Heart right ventricle (tissue), 16 donors: ENCODE data around the gene TDRKH. TPM values are rescaled to one million over a fixed set of nuclear protein-coding genes. Genes with fewer than 3 reads are reported as not detected.

Experiments
- ATAC-seq, 8 donors: fragments of 200-7000 bp; cut with Tn5 transposase; one replicate each; pipeline ENCODE4 v1.9.1; 2020; ENCODE audit warnings: mild to moderate bottlenecking in 8 of 8, moderate library complexity in 8 of 8, moderate number of reproducible peaks in 1 of 8
- DNase-seq, 2 donors: peaks; one replicate each; pipeline ENCODE4 v3.0.0-alpha.2; 2020
- H3K27ac ChIP-seq, 10 donors: fragments of 200-600 bp; sonication (generic) in 2 of 10; one replicate each; pipeline versions ENCODE4 v1.5.0 to v1.8.0; 2020 to 2022; ENCODE audit warnings: mild to moderate bottlenecking in 3 of 10
- H3K27me3 ChIP-seq, 7 donors: fragments of 200-600 bp; one replicate each; pipeline ENCODE4 v1.8.0; 2021 to 2022; ENCODE audit warnings: mild to moderate bottlenecking in 2 of 7
- H3K36me3 ChIP-seq, 9 donors: fragments of 200-600 bp; sonication (generic) in 1 of 9; one replicate each; pipeline versions ENCODE4 v1.5.0 to v1.8.0; 2020 to 2022; ENCODE audit warnings: mild to moderate bottlenecking in 2 of 9
- H3K4me1 ChIP-seq, 9 donors: fragments of 200-600 bp; sonication (generic) in 1 of 9; one replicate each; pipeline versions ENCODE4 v1.5.0 to v1.8.0; 2020 to 2022; ENCODE audit warnings: mild to moderate bottlenecking in 4 of 9
- H3K4me3 ChIP-seq, 10 donors: fragments of 200-600 bp; sonication (generic) in 2 of 10; one replicate each; pipeline versions ENCODE4 v1.5.0 to v1.8.0; 2020 to 2022; ENCODE audit warnings: mild to moderate bottlenecking in 7 of 10, moderate library complexity in 2 of 10
- H3K9me3 ChIP-seq, 11 donors: fragments of 200-600 bp in 10 of 11; sonication (generic) in 2 of 11; one replicate each; pipeline versions ENCODE4 v1.5.0 to v1.8.0; 2013 to 2022; ENCODE audit warnings: mild to moderate bottlenecking in 2 of 11, control low read depth in 1 of 11, moderate library complexity in 1 of 11
- CTCF ChIP-seq, 9 donors: fragments of 200-600 bp; sonication (generic) in 2 of 9; IDR thresholded peaks; one replicate each; pipeline versions ENCODE4 v1.5.0 to v1.8.0; 2021 to 2022; ENCODE audit warnings: antibody characterized with exemption in 9 of 9, mild to moderate bottlenecking in 5 of 9, moderate library complexity in 1 of 9
- WGBS, 2 donors: extraction: QIAGEN DNeasy Blood & Tissue Kit; methylation state at CpG; one replicate each; pipeline ENCODE4 v1.1.7; 2013; ENCODE audit warnings: inconsistent platforms in 1 of 2; 5-methylcytosine and 5-hydroxymethylcytosine counted together
- intact Hi-C, 10 donors: fragments of 100-400 bp; cut with DNase I; formaldehyde crosslinking; loops; one replicate each; pipeline versions ENCODE4 v1.11.1 to v1.14.2; 2022
- polyA plus RNA-seq, 2 donors: library from polyadenylated mRNA; stranded (reverse); fragments of 200-250 nt; gene quantifications; one replicate each; pipeline ENCODE4 v1.2.3, GENCODE V29; 2013
- total RNA-seq, 10 donors: library from RNA; stranded (reverse); fragmentation: NEBNext Ultra II Directional in 3 of 10; extraction: Animal tissue kit (Norgen Biotek cat#: 25700) in 3 of 10; gene quantifications; one replicate each; pipeline versions ENCODE4 v1.2.1 to v1.2.4, GENCODE V29; 2021 to 2023
- donor health status: Arrhythmogenic right ventricular cardiomyopathy.
- donor health status: ischemic (EF 13 %, LVEDD 7.1; RV severe dilation, severe dysfunction).
- donor health status: healthy with polysubstance abuse.
- donor health status: DM: no; HTN: yes; CAD: no.
- donor health status: DM: no; HTN: no; CAD: no.
- donor health status: ischemic (EF 25% LVEDD 6.9; RV normal size, moderate dysfunction).
- donor health status: ischemic (EF 25% LVEDD 5.7; RV mildly dilated, moderate dysfunction).
- donor health status: healthy.
- donor health status: DM: yes; HTN: yes; CAD: no.
- donor health status: Ischemic cardiomyopathy.
- donor health status: ischemic (EF 35%, LVEDD 5.7; RV mildly dilated, moderate dysfunction).
- donor health status: nonischemic (EF 11% LVEDD 7.7; RV severe dilation, severe dysfunction).
- donor health status: DM: yes; HTN: yes; CAD: no.
- donor health status: PGD.
- donor health status: ischemic (EF 29% LVEDD 5.4; RV normal size, mild dysfunction).
- donor health status: nonischemic (EF 23%, LVEDD 6.1; RV moderate dilation, normal function).

The TDRKH gene
- total and polyA plus RNA-seq, 12 donors: 3.4 to 7.6 (median 5.0) TPM

GRCh38 chr1:151809290-151809984 is 19.1 kb upstream of the TDRKH start:
- intact Hi-C loops: loop anchor here in 1 of 10 donors (10.0 kb wide), 1 partner anchor 55 kb away; no protein-coding TSS in a partner anchor
- H3K36me3 ChIP-seq: no peaks in the 10 kb centered on the region
- WGBS, 2 donors: 60 to 75% methylated on average over 8 of the region's 8 CpGs
- TF ChIP-seq CTCF (IDR thresholded peaks at IDR 0.05): no peak
- ATAC-seq (no peak), DNase-seq (no peak)
- no peaks in the 10 kb centered on the region for H3K9me3 ChIP-seq
- H3K27me3 ChIP-seq: peaks cover 0 to 7% (median 0%) of the 10 kb centered on the region in 7 donors
- H3K4me3 ChIP-seq: no peak overlapping the region
- no peak overlapping the region for H3K27ac ChIP-seq
- no peaks in the 10 kb centered on the region for H3K4me1 ChIP-seq

- TF ChIP-seq CTCF (IDR thresholded peaks at IDR 0.05): no peak
- intact Hi-C loops: loop anchor here in 1 of 10 donors (10.0 kb wide), 1 partner anchor 53 kb away; no protein-coding TSS in a partner anchor
Measured at GRCh38 chr1:151807766-151808165, 17.5 kb upstream of the TDRKH start.

GRCh38 chr1:151807131-151807530 is 16.8 kb upstream of the TDRKH start:
- no peak for DNase-seq
- Histone ChIP-seq H3K9me3 (no peaks in the 10 kb centered on the region), H3K27me3 (peaks cover 0 to 7% (median 0%) of the 10 kb centered on the region in 7 donors), H3K27ac (no peak overlapping the region), H3K4me3 (no peak overlapping the region), H3K4me1 (no peaks in the 10 kb centered on the region), H3K36me3 (no peaks in the 10 kb centered on the region)
- TF ChIP-seq CTCF (IDR thresholded peaks at IDR 0.05): no peak
- WGBS, 2 donors: 69 to 72% methylated on average over 5 of the region's 5 CpGs
- intact Hi-C loops: loop anchor here in 1 of 10 donors (10.0 kb wide), 1 partner anchor 52 kb away; no protein-coding TSS in a partner anchor
- ATAC-seq: no peak

More at GRCh38 chr1:151807766-151808165, 17.5 kb upstream of the TDRKH start:
- Histone ChIP-seq H3K27ac (no peak overlapping the region), H3K9me3 (no peaks in the 10 kb centered on the region), H3K4me3 (no peak overlapping the region), H3K27me3 (peaks cover 0 to 7% (median 0%) of the 10 kb centered on the region in 7 donors), H3K36me3 (no peaks in the 10 kb centered on the region), H3K4me1 (no peaks in the 10 kb centered on the region)
- DNase-seq: no peak
- WGBS, 2 donors: 69 to 77% methylated on average over 1 of the region's 1 CpG
- no peak for ATAC-seq

- Histone ChIP-seq H3K4me1 (no peaks in the 10 kb centered on the region), H3K9me3 (no peaks in the 10 kb centered on the region), H3K27ac (no peak overlapping the region), H3K27me3 (peaks cover 0 to 7% (median under 1%) of the 10 kb centered on the region in 7 donors), H3K4me3 (no peak overlapping the region), H3K36me3 (no peaks in the 10 kb centered on the region)
- TF ChIP-seq CTCF (IDR thresholded peaks at IDR 0.05): no peak
- intact Hi-C loops: loop anchor here in 1 of 10 donors (10.0 kb wide), 1 partner anchor 51 kb away; no protein-coding TSS in a partner anchor
- WGBS, 2 donors: 84 to 86% methylated on average over 7 of the region's 7 CpGs
- DNase-seq (no peak), ATAC-seq (no peak)
Measured at GRCh38 chr1:151806170-151806569, 15.9 kb upstream of the TDRKH start.
